ENCODE data around the gene ZFYVE19.

- TF ChIP-seq REST (IDR thresholded peaks at IDR 0.05; ENCODE audit: low read depth): no peak
- TF ChIP-seq TAF1 (IDR thresholded peaks at IDR 0.05; ENCODE audit: low read depth): no peak
- no peak for TF ChIP-seq EP300 (IDR thresholded peaks at IDR 0.05; ENCODE audit: borderline replicate concordance)
- TF ChIP-seq, protein P1, sequence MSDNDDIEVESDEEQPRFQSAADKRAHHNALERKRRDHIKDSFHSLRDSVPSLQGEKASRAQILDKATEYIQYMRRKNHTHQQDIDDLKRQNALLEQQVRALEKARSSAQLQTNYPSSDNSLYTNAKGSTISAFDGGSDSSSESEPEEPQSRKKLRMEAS (IDR thresholded peaks at IDR 0.05): no peak
- no peak for TF ChIP-seq FOXM1 (IDR thresholded peaks at IDR 0.05; ENCODE audit: borderline replicate concordance, low read depth)
- TF ChIP-seq RAD21 (IDR thresholded peaks at IDR 0.05; ENCODE audit: low read depth): no peak
Measured at GRCh38 chr15:40773902-40774301, 33.0 kb upstream of the ZFYVE19 start.

All from Ishikawa (cell line).